K562 (cell line): ENCODE data around the gene DPP10.

ENCODE experiments used
- BRCA1 ChIP-seq, 2 experiments: fragments of 450-650 bp in 1 of 2; sonication (generic) in 1 of 2; formaldehyde crosslinking in 1 of 2; IDR thresholded peaks; 2 replicates each; pipeline versions ENCODE4 v1.5.0 to v1.6.1; 2017 to 2020; ENCODE audit warnings: mild to moderate bottlenecking in 1 of 2, missing genetic modification reagents in 1 of 2
- FOXO4 ChIP-seq: fragments of 450-650 bp; formaldehyde crosslinking; IDR thresholded peaks from 2 replicates; pipeline ENCODE4 v1.4.0; 2020; ENCODE audit warnings: mild to moderate bottlenecking, moderate library complexity
- NBN ChIP-seq: fragments of 450-650 bp; IDR thresholded peaks from 2 replicates; pipeline ENCODE4 v1.6.1; 2016; ENCODE audit warnings: low read depth, mild to moderate bottlenecking
- PRDM10 ChIP-seq: fragments of 450-650 bp; IDR thresholded peaks from 2 replicates; pipeline ENCODE4 v1.6.1; 2018; ENCODE audit not compliant: partially characterized antibody

- TF ChIP-seq NBN (no peak), FOXO4 (no peak), PRDM10 (no peak), BRCA1 (IDR thresholded peaks at IDR 0.05) (no peak), BRCA1 (CRISPR knock-in tag; IDR thresholded peaks at IDR 0.05) (no peak)
Measured at GRCh38 chr2:115163572-115163971, 721.1 kb downstream of the DPP10 start.
